Sigmoid colon (tissue), 4 donors: ENCODE measurements around the gene BHMT2.

Experiments used
- EP300 ChIP-seq, 4 donors: sonication (generic); formaldehyde crosslinking; IDR thresholded peaks; one replicate each; pipeline ENCODE4 v1.6.1; 2017; ENCODE audit warnings: antibody characterized with exemption in 4 of 4
- POLR2A ChIP-seq, 2 donors: fragments of 450-650 bp; IDR thresholded peaks; one replicate each; pipeline ENCODE4 v1.6.1; 2016; ENCODE audit warnings: antibody characterized with exemption in 2 of 2, mild to moderate bottlenecking in 2 of 2, moderate library complexity in 2 of 2
- POLR2AphosphoS5 ChIP-seq, 4 donors: sonication (generic); formaldehyde crosslinking; IDR thresholded peaks; one replicate each; pipeline ENCODE4 v1.6.1; 2017; ENCODE audit warnings: antibody characterized with exemption in 4 of 4
- TF ChIP-seq, protein P1 (sequence below), 4 experiments: fragments of 450-650 bp in 3 of 4; fragments of 200-600 bp in 1 of 4; IDR thresholded peaks; one replicate each; pipeline ENCODE4 v1.5.1; 2016 to 2019; ENCODE audit warnings: antibody characterized with exemption in 4 of 4, mild to moderate bottlenecking in 3 of 4, moderate library complexity in 2 of 4

- TF ChIP-seq POLR2A (IDR thresholded peaks at IDR 0.05) = no peak
- TF ChIP-seq, protein P1, sequence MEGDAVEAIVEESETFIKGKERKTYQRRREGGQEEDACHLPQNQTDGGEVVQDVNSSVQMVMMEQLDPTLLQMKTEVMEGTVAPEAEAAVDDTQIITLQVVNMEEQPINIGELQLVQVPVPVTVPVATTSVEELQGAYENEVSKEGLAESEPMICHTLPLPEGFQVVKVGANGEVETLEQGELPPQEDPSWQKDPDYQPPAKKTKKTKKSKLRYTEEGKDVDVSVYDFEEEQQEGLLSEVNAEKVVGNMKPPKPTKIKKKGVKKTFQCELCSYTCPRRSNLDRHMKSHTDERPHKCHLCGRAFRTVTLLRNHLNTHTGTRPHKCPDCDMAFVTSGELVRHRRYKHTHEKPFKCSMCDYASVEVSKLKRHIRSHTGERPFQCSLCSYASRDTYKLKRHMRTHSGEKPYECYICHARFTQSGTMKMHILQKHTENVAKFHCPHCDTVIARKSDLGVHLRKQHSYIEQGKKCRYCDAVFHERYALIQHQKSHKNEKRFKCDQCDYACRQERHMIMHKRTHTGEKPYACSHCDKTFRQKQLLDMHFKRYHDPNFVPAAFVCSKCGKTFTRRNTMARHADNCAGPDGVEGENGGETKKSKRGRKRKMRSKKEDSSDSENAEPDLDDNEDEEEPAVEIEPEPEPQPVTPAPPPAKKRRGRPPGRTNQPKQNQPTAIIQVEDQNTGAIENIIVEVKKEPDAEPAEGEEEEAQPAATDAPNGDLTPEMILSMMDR (IDR thresholded peaks at IDR 0.05) = no peak
- TF ChIP-seq EP300 (IDR thresholded peaks at IDR 0.05) = no peak
- TF ChIP-seq POLR2AphosphoS5 (IDR thresholded peaks at IDR 0.05) = no peak
These were observed 36.3 kb downstream of the BHMT2 start for GRCh38 chr5:79105868-79106267.
